Peyer's patch (tissue), 4 donors: ENCODE data around the gene KLHL12. TPM values are rescaled to one million over a fixed set of nuclear protein-coding genes. Genes with fewer than 3 reads are reported as not detected.

Source experiments
- DNase-seq, 3 donors: peaks; one replicate each; pipeline ENCODE4 v3.0.0-alpha.2; 2017 to 2019
- H3K27ac ChIP-seq, 4 donors: fragments of 200-600 bp; sonication (generic); one replicate each; pipeline ENCODE4 v1.5.1; 2016 to 2019
- H3K27me3 ChIP-seq, 2 donors: fragments of 200-600 bp; sonication (generic); one replicate each; pipeline ENCODE4 v1.5.1; 2019
- H3K36me3 ChIP-seq, 3 donors: fragments of 200-600 bp; sonication (generic); one replicate each; pipeline ENCODE4 v1.5.1; 2016 to 2019
- H3K4me1 ChIP-seq, 4 donors: fragments of 200-600 bp; sonication (generic); one replicate each; pipeline ENCODE4 v1.5.1; 2016 to 2019
- H3K4me3 ChIP-seq, 4 donors: fragments of 200-600 bp; sonication (generic); 1 replicate in 3 of 4; 2 replicates in 1 of 4; pipeline ENCODE4 v1.5.1; 2016 to 2019; ENCODE audit warnings: mild to moderate bottlenecking in 1 of 4
- H3K9me3 ChIP-seq, 4 donors: fragments of 200-600 bp; sonication (generic); one replicate each; pipeline ENCODE4 v1.5.1; 2016 to 2019; ENCODE audit warnings: mild to moderate bottlenecking in 1 of 4
- CTCF ChIP-seq, 6 experiments: fragments of 450-650 bp in 4 of 6; fragments of 200-600 bp in 2 of 6; sonication (generic) in 1 of 6; IDR thresholded peaks; one replicate each; pipeline ENCODE4 v1.5.1; 2017 to 2019; ENCODE audit warnings: antibody characterized with exemption in 6 of 6, mild to moderate bottlenecking in 3 of 6, moderate library complexity in 1 of 6
- POLR2A ChIP-seq, 2 donors: fragments of 450-650 bp; IDR thresholded peaks; one replicate each; pipeline ENCODE4 v1.5.1; 2017; ENCODE audit warnings: antibody characterized with exemption in 2 of 2, mild to moderate bottlenecking in 2 of 2, moderate library complexity in 2 of 2
- total RNA-seq, 4 donors: library from RNA; depleted of rRNA; stranded (reverse); fragments of >200 nt; gene quantifications; one replicate each; pipeline ENCODE4 v1.1.0, GENCODE V29; 2016

KLHL12 gene
- 10 to 100 TPM; 15.9 to 22.9 (median 18.4) TPM for total RNA-seq

DNA sequence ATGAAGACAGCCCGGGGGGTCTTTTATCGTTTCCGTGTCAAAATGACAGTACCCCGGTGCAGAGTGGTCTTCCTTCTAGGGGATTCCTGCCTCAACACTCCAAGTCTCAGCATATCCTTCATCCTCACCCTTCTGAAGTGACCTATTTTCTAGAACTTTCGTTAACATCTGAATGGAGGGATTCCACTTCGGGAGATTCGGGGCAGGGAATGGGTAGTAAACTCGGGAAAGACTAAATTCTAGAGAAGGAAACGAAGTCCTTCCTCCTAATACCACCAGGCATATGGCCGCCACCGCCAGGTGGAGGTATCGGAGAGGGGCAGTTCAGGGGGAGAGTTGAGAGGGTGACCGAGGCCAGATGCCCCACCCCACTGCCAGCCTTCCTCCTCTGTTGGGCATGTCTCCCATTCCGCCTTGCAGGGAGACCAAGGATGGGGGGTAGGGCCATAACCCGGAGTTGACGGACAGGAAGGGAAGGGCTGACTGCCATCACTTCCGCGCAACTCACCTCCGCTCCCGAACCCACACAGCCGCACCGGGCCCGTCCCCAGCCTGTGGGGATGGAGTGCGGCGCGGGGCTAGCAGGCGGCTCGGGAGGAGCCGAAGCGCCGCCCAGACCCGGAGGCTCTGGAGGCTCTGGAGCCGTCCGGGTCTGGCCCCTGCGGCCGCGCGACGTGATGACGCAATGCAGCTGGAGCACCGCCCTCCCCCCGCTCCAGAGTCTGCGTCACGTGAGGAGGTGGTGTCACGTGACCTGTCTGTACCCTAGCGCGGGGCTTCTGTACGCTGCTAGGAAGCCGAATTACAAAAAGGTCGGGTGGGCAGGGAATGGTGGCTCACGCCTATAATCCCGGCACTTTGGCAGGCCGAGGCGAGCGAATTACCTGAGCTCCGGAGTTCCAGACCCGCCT, at the start of gene KLHL12:
KLHL12 (minus strand) TSS at position 654 of the 911 bp plus-strand sequence. CDS start 2,072 bp downstream, outside the sequence.
- DNase-seq = peak; percentile 98
- peaks cover 0 to 20% (median 0%) of the 10 kb centered on the region in 4 donors for H3K4me1 ChIP-seq

DNA sequence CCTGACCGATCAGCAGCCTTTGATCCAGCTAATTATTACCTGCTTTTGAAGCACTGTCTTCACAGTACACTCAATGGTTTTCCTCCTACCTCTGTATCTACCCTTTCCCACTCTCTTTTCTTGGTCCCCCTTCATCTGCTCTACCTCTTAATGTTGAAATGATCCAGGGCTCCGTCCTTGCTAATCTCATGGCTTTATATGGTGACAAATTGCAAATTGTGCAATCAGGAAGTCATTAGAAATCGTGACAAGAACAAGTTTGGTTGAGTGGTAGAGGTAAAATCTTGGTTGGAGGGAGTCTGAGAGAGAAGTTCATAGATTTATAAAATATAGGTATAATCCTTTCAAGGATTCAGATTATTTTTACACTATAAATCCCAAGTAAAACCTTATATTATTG, 49.6 kb upstream of the KLHL12 start:
- Histone ChIP-seq H3K27me3 (no peaks in the 10 kb centered on the region), H3K9me3 (no peaks in the 10 kb centered on the region), H3K4me3 (no peak overlapping the region), H3K27ac (no peak overlapping the region), H3K36me3 (no peaks in the 10 kb centered on the region), H3K4me1 (no peaks in the 10 kb centered on the region)
- DNase-seq = no peak
- no peak for TF ChIP-seq CTCF (IDR thresholded peaks at IDR 0.05)
- TF ChIP-seq POLR2A (IDR thresholded peaks at IDR 0.05) = no peak

More for the DNA sequence above, at the start of gene KLHL12:
- H3K36me3 ChIP-seq = peaks cover 0 to 5% (median 0%) of the 10 kb centered on the region in 3 donors
- no peaks in the 10 kb centered on the region for H3K27me3 ChIP-seq
- TF ChIP-seq POLR2A (IDR thresholded peaks at IDR 0.05) (peak; percentile 94 to 96), CTCF (IDR thresholded peaks at IDR 0.05) (peak; percentile 28 to 77 (median 66))
- H3K27ac ChIP-seq = peak within 1 kb of the TSS; percentile 94 to 99 (median 98)
- H3K4me3 ChIP-seq = peak within 1 kb of the TSS; percentile 87 to 99 (median 94)
- no peaks in the 10 kb centered on the region for H3K9me3 ChIP-seq

GRCh38 chr1:202974856-202975255, 47.8 kb upstream of the KLHL12 start:
- DNase-seq = no peak
- Histone ChIP-seq H3K27ac (no peak overlapping the region), H3K36me3 (no peaks in the 10 kb centered on the region), H3K4me1 (no peaks in the 10 kb centered on the region), H3K4me3 (no peak overlapping the region), H3K27me3 (no peaks in the 10 kb centered on the region), H3K9me3 (no peaks in the 10 kb centered on the region)
- TF ChIP-seq CTCF (IDR thresholded peaks at IDR 0.05) = no peak
- no peak for TF ChIP-seq POLR2A (IDR thresholded peaks at IDR 0.05)

GRCh38 chr1:202972046-202972445, 45.0 kb upstream of the KLHL12 start:
- Histone ChIP-seq H3K27ac (no peak overlapping the region), H3K36me3 (no peaks in the 10 kb centered on the region), H3K9me3 (no peaks in the 10 kb centered on the region), H3K4me1 (peaks cover 0 to 10% (median 5%) of the 10 kb centered on the region in 4 donors), H3K4me3 (no peak overlapping the region), H3K27me3 (no peaks in the 10 kb centered on the region)
- TF ChIP-seq POLR2A (IDR thresholded peaks at IDR 0.05) (no peak), CTCF (IDR thresholded peaks at IDR 0.05) (no peak)
- no peak for DNase-seq

DNA sequence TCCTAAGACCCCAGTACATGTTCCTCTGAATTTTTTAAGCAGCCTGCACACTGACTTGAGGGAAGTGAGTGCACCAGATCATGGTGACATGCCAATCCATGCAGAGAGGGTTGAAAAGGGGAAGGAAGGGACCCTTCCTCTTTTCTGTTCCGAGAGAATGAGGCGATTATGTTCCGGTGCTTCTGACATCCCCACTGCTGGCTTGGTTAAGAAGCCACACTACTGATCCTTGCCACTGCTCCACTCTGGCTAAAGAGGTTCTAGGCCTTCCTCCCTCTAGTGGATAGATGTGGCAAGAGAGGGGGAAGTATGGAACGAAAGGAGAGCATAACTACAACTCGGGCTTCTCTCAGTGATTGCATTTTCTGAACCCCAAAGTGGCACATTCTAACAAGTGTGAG, 41.9 kb upstream of the KLHL12 start:
- Histone ChIP-seq H3K9me3 (no peaks in the 10 kb centered on the region), H3K4me1 (peaks cover 0 to 20% (median 8%) of the 10 kb centered on the region in 4 donors), H3K36me3 (no peaks in the 10 kb centered on the region), H3K27me3 (no peaks in the 10 kb centered on the region), H3K4me3 (no peak overlapping the region), H3K27ac (peak overlapping the region in 1 of 4 donors; percentile 91)
- no peak for TF ChIP-seq POLR2A (IDR thresholded peaks at IDR 0.05)
- peak; percentile 41 to 75 (median 62) for TF ChIP-seq CTCF (IDR thresholded peaks at IDR 0.05)
- peak in 2 of 3 donors; percentile 65 to 72 for DNase-seq
